Measurements from ENCODE around the gene ZER1.

The ZER1 gene

GRCh38 chr9:128792134-128792533, 20.4 kb upstream of the ZER1 start:
- no peak for TF ChIP-seq OSR1 (CRISPR knock-in tag; IDR thresholded peaks at IDR 0.05)
- ATAC-seq, result no peak

DNA sequence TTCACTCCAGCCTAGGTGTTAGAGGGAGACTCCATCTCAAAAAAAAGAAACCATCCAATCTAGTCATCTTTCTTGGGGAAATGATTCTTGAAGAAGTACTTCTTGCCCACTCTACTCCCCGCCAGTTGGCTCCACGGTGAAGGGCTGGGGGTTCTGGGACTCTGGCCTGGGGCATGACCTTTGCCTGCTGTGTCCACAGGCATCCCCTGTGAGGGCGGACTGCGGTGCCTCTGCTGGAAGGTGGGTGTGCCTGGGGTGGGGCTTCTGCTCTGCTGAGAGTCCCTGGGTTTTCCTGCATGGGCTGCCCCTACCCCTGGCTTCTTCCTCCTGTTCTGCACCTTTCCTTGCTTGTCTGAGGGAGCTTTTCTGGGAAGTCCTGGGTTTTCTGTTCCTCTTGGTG, 18.8 kb upstream of the ZER1 start:
- TF ChIP-seq GLIS3 (CRISPR knock-in tag; IDR thresholded peaks at IDR 0.05) (no peak), ZFP3 (CRISPR knock-in tag; IDR thresholded peaks at IDR 0.05) (no peak), TOX (CRISPR knock-in tag; IDR thresholded peaks at IDR 0.05; ENCODE audit: borderline replicate concordance) (no peak), CSDC2 (CRISPR knock-in tag; IDR thresholded peaks at IDR 0.05) (no peak), CREB5 (CRISPR knock-in tag; IDR thresholded peaks at IDR 0.05; ENCODE audit: low read depth) (no peak), ZNF565 (CRISPR knock-in tag; conservative IDR thresholded peaks at IDR 0.05; ENCODE audit: low read depth) (no peak), ZFP30 (CRISPR knock-in tag; IDR thresholded peaks at IDR 0.05) (no peak), ARNTL (CRISPR knock-in tag; IDR thresholded peaks at IDR 0.05; ENCODE audit: borderline replicate concordance, low read depth) (no peak), PPARA (CRISPR knock-in tag; IDR thresholded peaks at IDR 0.05; ENCODE audit: borderline replicate concordance) (no peak), SNAI2 (CRISPR knock-in tag; IDR thresholded peaks at IDR 0.05) (no peak), POU6F1 (CRISPR knock-in tag; IDR thresholded peaks at IDR 0.05; ENCODE audit: borderline replicate concordance, low read depth) (no peak), ZC3H10 (CRISPR knock-in tag; IDR thresholded peaks at IDR 0.05) (no peak), ZNF8 (CRISPR knock-in tag; IDR thresholded peaks at IDR 0.05) (no peak), RARB (CRISPR knock-in tag; IDR thresholded peaks at IDR 0.05) (no peak), ISL1 (CRISPR knock-in tag; IDR thresholded peaks at IDR 0.05) (no peak), BACH2 (CRISPR knock-in tag; IDR thresholded peaks at IDR 0.05; ENCODE audit: borderline replicate concordance) (no peak), OSR1 (CRISPR knock-in tag; IDR thresholded peaks at IDR 0.05) (no peak), TCF4 (CRISPR knock-in tag; IDR thresholded peaks at IDR 0.05; ENCODE audit: borderline replicate concordance) (no peak)
- TF ChIP-seq, protein P1, sequence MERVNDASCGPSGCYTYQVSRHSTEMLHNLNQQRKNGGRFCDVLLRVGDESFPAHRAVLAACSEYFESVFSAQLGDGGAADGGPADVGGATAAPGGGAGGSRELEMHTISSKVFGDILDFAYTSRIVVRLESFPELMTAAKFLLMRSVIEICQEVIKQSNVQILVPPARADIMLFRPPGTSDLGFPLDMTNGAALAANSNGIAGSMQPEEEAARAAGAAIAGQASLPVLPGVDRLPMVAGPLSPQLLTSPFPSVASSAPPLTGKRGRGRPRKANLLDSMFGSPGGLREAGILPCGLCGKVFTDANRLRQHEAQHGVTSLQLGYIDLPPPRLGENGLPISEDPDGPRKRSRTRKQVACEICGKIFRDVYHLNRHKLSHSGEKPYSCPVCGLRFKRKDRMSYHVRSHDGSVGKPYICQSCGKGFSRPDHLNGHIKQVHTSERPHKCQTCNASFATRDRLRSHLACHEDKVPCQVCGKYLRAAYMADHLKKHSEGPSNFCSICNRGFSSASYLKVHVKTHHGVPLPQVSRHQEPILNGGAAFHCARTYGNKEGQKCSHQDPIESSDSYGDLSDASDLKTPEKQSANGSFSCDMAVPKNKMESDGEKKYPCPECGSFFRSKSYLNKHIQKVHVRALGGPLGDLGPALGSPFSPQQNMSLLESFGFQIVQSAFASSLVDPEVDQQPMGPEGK (CRISPR knock-in tag; IDR thresholded peaks at IDR 0.05; ENCODE audit: borderline replicate concordance), result no peak
- TF ChIP-seq, protein P2, sequence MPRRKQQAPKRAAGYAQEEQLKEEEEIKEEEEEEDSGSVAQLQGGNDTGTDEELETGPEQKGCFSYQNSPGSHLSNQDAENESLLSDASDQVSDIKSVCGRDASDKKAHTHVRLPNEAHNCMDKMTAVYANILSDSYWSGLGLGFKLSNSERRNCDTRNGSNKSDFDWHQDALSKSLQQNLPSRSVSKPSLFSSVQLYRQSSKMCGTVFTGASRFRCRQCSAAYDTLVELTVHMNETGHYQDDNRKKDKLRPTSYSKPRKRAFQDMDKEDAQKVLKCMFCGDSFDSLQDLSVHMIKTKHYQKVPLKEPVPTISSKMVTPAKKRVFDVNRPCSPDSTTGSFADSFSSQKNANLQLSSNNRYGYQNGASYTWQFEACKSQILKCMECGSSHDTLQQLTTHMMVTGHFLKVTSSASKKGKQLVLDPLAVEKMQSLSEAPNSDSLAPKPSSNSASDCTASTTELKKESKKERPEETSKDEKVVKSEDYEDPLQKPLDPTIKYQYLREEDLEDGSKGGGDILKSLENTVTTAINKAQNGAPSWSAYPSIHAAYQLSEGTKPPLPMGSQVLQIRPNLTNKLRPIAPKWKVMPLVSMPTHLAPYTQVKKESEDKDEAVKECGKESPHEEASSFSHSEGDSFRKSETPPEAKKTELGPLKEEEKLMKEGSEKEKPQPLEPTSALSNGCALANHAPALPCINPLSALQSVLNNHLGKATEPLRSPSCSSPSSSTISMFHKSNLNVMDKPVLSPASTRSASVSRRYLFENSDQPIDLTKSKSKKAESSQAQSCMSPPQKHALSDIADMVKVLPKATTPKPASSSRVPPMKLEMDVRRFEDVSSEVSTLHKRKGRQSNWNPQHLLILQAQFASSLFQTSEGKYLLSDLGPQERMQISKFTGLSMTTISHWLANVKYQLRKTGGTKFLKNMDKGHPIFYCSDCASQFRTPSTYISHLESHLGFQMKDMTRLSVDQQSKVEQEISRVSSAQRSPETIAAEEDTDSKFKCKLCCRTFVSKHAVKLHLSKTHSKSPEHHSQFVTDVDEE (CRISPR knock-in tag; IDR thresholded peaks at IDR 0.05), result no peak
- ATAC-seq, result no peak

- no peak for TF ChIP-seq OSR1 (CRISPR knock-in tag; IDR thresholded peaks at IDR 0.05)
- TF ChIP-seq GLIS3 (CRISPR knock-in tag; IDR thresholded peaks at IDR 0.05), result no peak
- TF ChIP-seq, protein P2 (CRISPR knock-in tag; IDR thresholded peaks at IDR 0.05), result no peak
- no peak for TF ChIP-seq ZNF8 (CRISPR knock-in tag; IDR thresholded peaks at IDR 0.05)
- TF ChIP-seq RARB (CRISPR knock-in tag; IDR thresholded peaks at IDR 0.05), result no peak
- no peak for TF ChIP-seq ARNTL (CRISPR knock-in tag; IDR thresholded peaks at IDR 0.05; ENCODE audit: borderline replicate concordance, low read depth)
- no peak for TF ChIP-seq ESRRG (CRISPR knock-in tag; IDR thresholded peaks at IDR 0.05)
- no peak for TF ChIP-seq POU6F1 (CRISPR knock-in tag; IDR thresholded peaks at IDR 0.05; ENCODE audit: borderline replicate concordance, low read depth)
- no peak for TF ChIP-seq ZFP3 (CRISPR knock-in tag; IDR thresholded peaks at IDR 0.05)
- TF ChIP-seq CSDC2 (CRISPR knock-in tag; IDR thresholded peaks at IDR 0.05), result no peak
- TF ChIP-seq BACH2 (CRISPR knock-in tag; IDR thresholded peaks at IDR 0.05; ENCODE audit: borderline replicate concordance), result no peak
- ATAC-seq, result no peak
Measured at GRCh38 chr9:128788445-128788844, 16.7 kb upstream of the ZER1 start.
